Pancreas (tissue), 10 donors: ENCODE results near the gene HCAR2. TPM values are rescaled to one million over a fixed set of nuclear protein-coding genes. Genes with fewer than 3 reads are reported as not detected.
"Not testable (repeated sequence)": the region's sequence is repeated elsewhere in the genome, so short reads cannot be mapped to it uniquely, and the experiment has no call there.

Source experiments
- ATAC-seq, 4 donors: fragments of 200-7000 bp; cut with Tn5 transposase; one replicate each; pipeline versions ENCODE4 v1.8.0 to v1.9.1; 2020; ENCODE audit warnings: mild to moderate bottlenecking in 4 of 4, moderate library complexity in 4 of 4
- DNase-seq, 6 donors: peaks; one replicate each; pipeline ENCODE4 v3.0.0-alpha.2; 2020
- FAIRE-seq: peaks from 2 replicates; lab custom pipeline; 2012; peaks lifted over from hg19 to GRCh38; lab: Jason Lieb, UNC
- H3K27ac ChIP-seq, 4 donors: fragments of 200-600 bp; sonication (generic); 1 replicate in 3 of 4; 2 replicates in 1 of 4; pipeline versions ENCODE4 v1.5.0 to v1.8.0; 2020
- H3K27me3 ChIP-seq, 4 donors: fragments of 200-600 bp; one replicate each; pipeline ENCODE4 v1.8.0; 2021
- H3K36me3 ChIP-seq, 3 donors: fragments of 200-600 bp; sonication (generic) in 1 of 3; one replicate each; pipeline versions ENCODE4 v1.5.0 to v1.8.0; 2020 to 2021
- H3K4me1 ChIP-seq, 3 donors: fragments of 200-600 bp; one replicate each; pipeline ENCODE4 v1.8.0; 2021
- H3K4me3 ChIP-seq, 4 donors: fragments of 200-600 bp; sonication (generic) in 2 of 4; one replicate each; pipeline versions ENCODE4 v1.5.0 to v1.8.0; 2020 to 2021
- H3K9me3 ChIP-seq, 4 donors: fragments of 200-600 bp; one replicate each; pipeline ENCODE4 v1.8.0; 2021
- CTCF ChIP-seq, 4 donors: fragments of 200-600 bp; sonication (generic) in 3 of 4; IDR thresholded peaks; one replicate each; pipeline versions ENCODE4 v1.5.0 to v1.8.0; 2021; ENCODE audit warnings: antibody characterized with exemption in 4 of 4
- WGBS, 2 donors: extraction: QIAGEN DNeasy Blood & Tissue Kit; methylation state at CpG; one replicate each; pipeline ENCODE4 v1.1.7; 2013; 5-methylcytosine and 5-hydroxymethylcytosine counted together
- intact Hi-C, 3 donors: fragments of 100-400 bp; cut with DNase I; formaldehyde crosslinking; loops; one replicate each; pipeline versions ENCODE4 v1.11.1 to v1.14.2; 2022
- polyA plus RNA-seq, 2 donors: library from polyadenylated mRNA; stranded (reverse); fragments of 200-250 nt; gene quantifications; one replicate each; pipeline ENCODE4 v1.2.3, GENCODE V29; 2013
- total RNA-seq, 6 donors: library from RNA; stranded (reverse); fragmentation: NEBNext Ultra II Directional in 4 of 6; extraction: Animal tissue kit (Norgen Biotek cat#: 25700) in 4 of 6; gene quantifications; one replicate each; pipeline versions ENCODE4 v1.2.1 to v1.2.4, GENCODE V29; 2021 to 2023
- donor health status: healthy with polysubstance abuse.
- donor health status: DM: no; HTN: no; CAD: no; lungs with moderate emphysema.
- donor health status: DM: no; HTN: no; CAD: no.
- donor health status: control.
- donor health status: control.
- donor health status: Bipolar disorder and iron deficiency.
- donor health status: DM: yes; HTN: yes; CAD: no.
- donor health status: DM: no; HTN: no; CAD: no.
- donor health status: DM: no; HTN: no; CAD: no.
- donor health status: DM: yes; HTN: yes; CAD: no.

The HCAR2 gene
- total and polyA plus RNA-seq, 8 donors, result 0.05 to 0.95 (median 0.25) TPM; not detected in 3

DNA sequence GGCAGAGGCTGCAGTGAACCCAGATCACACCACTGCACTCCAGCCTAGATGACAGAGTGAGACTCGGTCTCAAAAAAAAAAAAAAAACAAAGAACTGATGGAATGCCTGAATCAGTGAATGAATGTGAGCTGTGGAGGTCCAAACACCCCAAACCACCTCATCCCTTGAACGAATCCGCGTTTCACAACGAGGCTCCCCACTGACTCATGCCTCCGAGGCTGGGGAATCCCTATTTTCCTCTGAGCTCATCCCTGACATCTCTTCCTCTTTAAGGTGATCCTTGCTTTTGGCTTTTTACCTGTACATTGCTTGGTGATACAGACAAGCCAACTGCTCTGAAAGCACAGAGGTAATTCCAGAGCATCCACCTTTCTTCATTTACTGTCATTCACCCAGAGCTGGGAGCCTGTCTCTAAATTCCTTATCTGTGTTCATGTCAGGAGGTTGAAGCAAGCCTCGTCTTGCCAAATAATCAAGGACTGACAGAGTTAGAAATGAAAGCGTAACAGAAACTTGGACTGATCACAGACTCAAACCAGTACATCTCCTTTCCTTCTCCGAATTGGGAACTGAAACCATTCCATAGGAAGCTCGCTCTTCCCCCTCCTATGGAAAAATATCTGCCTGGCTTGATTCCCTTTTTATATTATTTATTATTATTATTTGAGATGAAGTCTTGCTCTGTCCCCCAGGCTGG lies 10.5 kb upstream of the HCAR2 start:
- peak in 2 of 4 donors; percentile 54 for ATAC-seq
- WGBS, 2 donors, result 65% methylated on average over 3 of the region's 10 CpGs
- H3K4me3 ChIP-seq, H3K27me3 ChIP-seq, DNase-seq, H3K9me3 ChIP-seq, H3K36me3 ChIP-seq, H3K4me1 ChIP-seq, FAIRE-seq, intact Hi-C loops, H3K27ac ChIP-seq: not testable (repeated sequence)

DNA sequence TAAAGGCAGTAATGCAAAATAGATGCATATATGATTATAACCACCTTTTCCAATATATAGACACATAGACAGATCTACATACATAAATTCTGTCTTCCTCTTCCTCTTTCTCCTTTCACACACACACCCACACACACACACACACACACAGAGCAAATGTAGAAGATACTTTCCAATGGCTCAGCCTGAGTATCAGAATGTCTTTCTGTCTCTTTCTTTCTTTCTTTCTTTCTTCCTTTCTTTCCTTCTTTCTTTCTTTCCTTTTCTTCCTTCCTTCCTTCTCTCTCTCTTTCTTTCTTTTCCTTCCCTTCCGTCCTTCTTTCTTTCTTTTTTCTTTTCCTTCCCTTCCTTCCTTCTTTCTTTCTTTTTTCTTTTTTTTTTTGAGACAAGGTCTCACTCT lies 8.1 kb upstream of the HCAR2 start:
- intact Hi-C loops, H3K27ac ChIP-seq, H3K4me1 ChIP-seq, H3K4me3 ChIP-seq, H3K36me3 ChIP-seq, H3K27me3 ChIP-seq, DNase-seq, H3K9me3 ChIP-seq, FAIRE-seq: not testable (repeated sequence)
- ATAC-seq, result peak in 1 of 4 donors; percentile 42
- WGBS, 2 donors, result 58 to 62% methylated on average over 1 of the region's 1 CpG

DNA sequence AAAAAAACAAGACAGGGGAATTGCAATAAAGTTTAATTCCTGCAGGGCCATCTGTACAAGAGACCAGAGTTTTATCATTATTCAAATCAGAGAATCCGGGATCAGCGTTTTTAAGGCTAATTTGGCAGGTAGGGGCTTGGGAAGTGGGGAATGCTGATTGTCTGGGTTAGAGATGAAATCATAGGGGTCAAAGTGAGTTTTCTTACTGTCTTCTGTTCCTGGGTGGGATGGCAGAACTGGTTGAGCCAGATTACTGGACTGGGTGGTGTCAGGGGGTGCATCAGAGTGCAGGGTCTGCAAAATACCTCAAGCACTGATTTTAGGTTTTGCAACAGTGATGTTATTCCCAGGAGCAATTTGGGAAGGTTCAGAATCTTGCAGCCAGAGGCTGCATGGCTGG lies 7.2 kb upstream of the HCAR2 start:
- H3K27ac ChIP-seq, H3K4me3 ChIP-seq, intact Hi-C loops, ATAC-seq, H3K27me3 ChIP-seq, FAIRE-seq, H3K36me3 ChIP-seq, H3K9me3 ChIP-seq, DNase-seq, H3K4me1 ChIP-seq: not testable (repeated sequence)
- WGBS, 2 donors, result 33 to 42% methylated on average over 2 of the region's 2 CpGs

DNA sequence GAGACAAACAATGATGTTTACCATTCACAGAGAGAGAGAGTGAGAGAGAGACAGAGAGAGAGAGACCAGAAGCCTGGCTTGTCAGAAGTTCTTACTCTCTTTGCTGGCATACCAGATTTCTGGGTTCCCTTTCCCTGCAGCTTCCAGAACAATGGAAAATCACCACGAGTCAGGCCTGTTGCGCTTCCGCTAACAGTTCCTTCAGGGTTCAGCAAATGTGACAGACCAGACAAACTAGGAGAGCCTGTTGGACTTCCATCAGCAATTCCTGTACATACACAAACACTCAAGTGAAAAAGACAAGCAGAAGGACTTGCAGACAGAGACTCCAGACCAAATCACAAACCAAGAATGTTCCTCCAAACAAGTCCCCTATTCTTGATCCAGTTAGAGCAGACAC lies 6.1 kb upstream of the HCAR2 start:
- H3K27me3 ChIP-seq, H3K36me3 ChIP-seq, ATAC-seq, H3K4me3 ChIP-seq, DNase-seq, H3K9me3 ChIP-seq, H3K27ac ChIP-seq, H3K4me1 ChIP-seq, FAIRE-seq, intact Hi-C loops: not testable (repeated sequence)
- WGBS, 2 donors, result no CpG with 5 or more reads among the region's 3 CpGs

DNA sequence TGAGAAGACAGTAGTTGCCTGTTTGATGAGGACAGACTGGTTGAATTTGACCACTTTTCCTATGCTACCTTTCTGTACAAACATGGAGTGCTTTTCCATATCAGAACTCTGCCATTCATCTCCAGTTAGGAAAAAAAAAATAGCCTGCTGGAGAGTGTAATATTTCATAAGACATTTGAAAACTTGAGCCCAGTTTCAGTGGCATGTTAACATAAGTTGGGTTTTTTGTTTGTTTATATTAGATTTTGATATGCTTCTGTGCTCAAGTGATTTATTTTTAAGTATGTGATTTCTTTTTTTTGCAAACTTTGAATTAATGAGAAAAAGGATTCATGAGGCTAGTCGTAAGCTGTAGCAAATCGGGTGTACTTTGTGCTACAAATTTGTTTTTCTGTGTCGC lies 684 bp upstream of the HCAR2 start:
- intact Hi-C loops, result not testable (repeated sequence)
- WGBS, 2 donors, result 69 to 83% methylated on average over 3 of the region's 3 CpGs

GRCh38 chr12:122701481-122701880 lies 1.7 kb downstream of the HCAR2 start:
- FAIRE-seq, DNase-seq, H3K27ac ChIP-seq, H3K36me3 ChIP-seq, intact Hi-C loops, H3K4me3 ChIP-seq, H3K4me1 ChIP-seq, H3K27me3 ChIP-seq, ATAC-seq, H3K9me3 ChIP-seq: not testable (repeated sequence)
- 41 to 45% methylated on average over 4 of the region's 4 CpGs for WGBS, 2 donors

More for the DNA sequence above, 684 bp upstream of the HCAR2 start:
- FAIRE-seq, H3K4me3 ChIP-seq, H3K27me3 ChIP-seq, H3K27ac ChIP-seq, H3K9me3 ChIP-seq, ATAC-seq, DNase-seq, H3K36me3 ChIP-seq, H3K4me1 ChIP-seq: not testable (repeated sequence)

- H3K27me3 ChIP-seq, DNase-seq, intact Hi-C loops, H3K36me3 ChIP-seq, H3K4me3 ChIP-seq, H3K27ac ChIP-seq, FAIRE-seq, H3K9me3 ChIP-seq, H3K4me1 ChIP-seq: not testable (repeated sequence)
- WGBS, 2 donors, result 64 to 73% methylated on average over 2 of the region's 9 CpGs
- ATAC-seq, result peak in 2 of 4 donors; percentile 51
Observed at GRCh38 chr12:122700038-122700710, 3.0 kb downstream of the HCAR2 start.

DNA sequence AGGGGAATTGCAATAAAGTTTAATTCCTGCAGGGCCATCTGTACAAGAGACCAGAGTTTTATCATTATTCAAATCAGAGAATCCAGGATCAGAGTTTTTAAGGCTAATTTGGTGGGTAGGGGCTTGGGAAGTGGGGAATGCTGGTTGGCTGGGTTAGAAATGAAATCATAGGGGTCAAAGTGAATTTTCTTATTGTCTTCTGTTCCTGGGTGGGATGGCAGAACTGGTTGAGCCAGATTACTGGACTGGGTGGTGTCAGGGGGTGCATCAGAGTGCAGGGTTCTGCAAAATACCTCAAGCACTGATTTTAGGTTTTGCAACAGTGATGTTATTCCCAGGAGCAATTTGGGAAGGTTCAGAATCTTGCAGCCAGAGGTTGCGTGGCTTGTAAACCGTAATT lies 6.2 kb downstream of the HCAR2 start:
- DNase-seq, intact Hi-C loops: not testable (repeated sequence)

GRCh38 chr12:122691566-122691965 lies 11.6 kb downstream of the HCAR2 start:
- no peak for TF ChIP-seq CTCF (IDR thresholded peaks at IDR 0.05)
- no peak for DNase-seq
- FAIRE-seq, result no peak
- no peak overlapping the region for H3K4me3 ChIP-seq
- ATAC-seq, result no peak
- H3K36me3 ChIP-seq, result no peaks in the 10 kb centered on the region
- WGBS, 2 donors, result 47 to 56% methylated on average over 3 of the region's 3 CpGs
- H3K27me3 ChIP-seq, result no peaks in the 10 kb centered on the region
- H3K4me1 ChIP-seq, result no peaks in the 10 kb centered on the region
- intact Hi-C loops, result no loop called here
- no peaks in the 10 kb centered on the region for H3K9me3 ChIP-seq
- no peak overlapping the region for H3K27ac ChIP-seq

More for the DNA sequence above, 6.2 kb downstream of the HCAR2 start:
- not testable (repeated sequence) for H3K9me3 ChIP-seq, H3K27ac ChIP-seq, H3K4me3 ChIP-seq, ATAC-seq, H3K4me1 ChIP-seq, FAIRE-seq, H3K36me3 ChIP-seq, H3K27me3 ChIP-seq
- 84 to 85% methylated on average over 2 of the region's 2 CpGs for WGBS, 2 donors
